Measurements from ENCODE around the gene DES. TPM values are rescaled to one million over a fixed set of nuclear protein-coding genes. Genes with fewer than 3 reads are reported as not detected.
A peak's percentile ranks its signal among the peaks of the same experiment; 100 is the strongest.

DES gene
- total RNA-seq, 2 donors from 2014 or later, result 1.1 to 3.5 TPM

DNA sequence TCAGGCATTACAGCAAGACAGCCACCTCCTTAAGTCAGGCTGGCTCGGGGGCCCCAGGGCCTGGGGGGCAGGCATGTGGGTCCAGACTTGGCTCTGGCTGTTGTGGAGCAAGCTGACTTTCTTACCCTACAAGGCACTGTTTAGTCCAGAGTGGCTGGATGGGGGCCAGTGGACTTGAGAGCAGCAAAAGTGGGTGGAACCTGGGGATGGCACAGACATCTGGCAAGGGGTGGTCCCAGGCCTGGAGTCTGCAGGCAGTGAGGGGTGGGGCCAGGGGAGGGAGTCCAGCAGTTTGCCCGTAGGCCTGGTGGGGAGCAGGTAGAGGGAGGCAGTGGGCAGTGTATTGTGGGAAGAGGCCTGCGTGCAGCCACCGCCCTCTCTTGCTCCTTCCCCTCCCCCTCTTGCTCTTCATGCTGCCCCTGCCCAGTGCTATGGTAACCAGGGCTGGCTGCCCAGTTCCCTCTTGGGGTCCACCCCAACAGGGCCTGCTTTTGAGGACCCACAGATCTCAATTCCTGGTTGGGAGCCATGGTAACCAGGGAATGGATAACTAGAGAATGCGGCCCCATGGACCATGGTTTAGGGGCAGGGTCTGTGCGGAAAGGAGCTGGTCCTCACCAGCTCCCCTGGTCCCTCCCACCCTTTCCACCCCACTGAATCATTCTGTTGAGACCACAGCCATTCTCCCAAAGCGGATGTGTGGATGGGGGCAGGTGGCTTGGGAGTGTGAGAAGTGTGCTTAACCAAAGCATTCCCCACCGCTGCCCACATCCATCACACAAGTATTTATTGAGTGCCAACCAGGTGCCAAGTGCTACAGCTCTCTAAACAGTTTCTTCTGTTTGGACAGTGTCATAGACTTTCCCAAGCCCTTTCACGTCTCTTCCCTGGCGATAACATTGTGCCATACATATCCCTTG, 35.8 kb downstream of the DES start:
- Histone ChIP-seq H3K27ac (ENCODE audit: low read depth, low read length) (no peak overlapping the region), H3K27me3 (ENCODE audit: control insufficient read depth, insufficient read depth, low read length, poor library complexity, severe bottlenecking) (no peaks in the 10 kb centered on the region), H3K4me3 (ENCODE audit: low read length) (no peak overlapping the region), H3K4me1 (ENCODE audit: control insufficient read depth, insufficient read depth, low read length) (peaks cover 3% of the 10 kb centered on the region), H3K9ac (ENCODE audit: extremely low read depth, low read length, poor library complexity, severe bottlenecking) (no peak overlapping the region), H3K9me3 (ENCODE audit: control insufficient read depth, low read length) (no peaks in the 10 kb centered on the region), H3K36me3 (ENCODE audit: control insufficient read depth, insufficient read depth, low read length) (no peaks in the 10 kb centered on the region)
- Mint-ChIP-seq H3K27me3 (ENCODE audit: insufficient read depth) (peaks cover 67% of the 10 kb centered on the region), H3K27ac (no peak overlapping the region), H3K4me1 (peaks cover 8% of the 10 kb centered on the region), H3K4me3 (no peak overlapping the region), H3K36me3 (ENCODE audit: low read depth) (no peaks in the 10 kb centered on the region), H3K9me3 (no peaks in the 10 kb centered on the region)
- 91 to 94% methylated on average over 4 to 9 of the region's 10 CpGs for WGBS, 2 experiments (ENCODE audit: insufficient coverage in 1 of 2, insufficient read length in 1 of 2)
- peak; percentile 59 for DNase-seq
- TF ChIP-seq, protein P1, sequence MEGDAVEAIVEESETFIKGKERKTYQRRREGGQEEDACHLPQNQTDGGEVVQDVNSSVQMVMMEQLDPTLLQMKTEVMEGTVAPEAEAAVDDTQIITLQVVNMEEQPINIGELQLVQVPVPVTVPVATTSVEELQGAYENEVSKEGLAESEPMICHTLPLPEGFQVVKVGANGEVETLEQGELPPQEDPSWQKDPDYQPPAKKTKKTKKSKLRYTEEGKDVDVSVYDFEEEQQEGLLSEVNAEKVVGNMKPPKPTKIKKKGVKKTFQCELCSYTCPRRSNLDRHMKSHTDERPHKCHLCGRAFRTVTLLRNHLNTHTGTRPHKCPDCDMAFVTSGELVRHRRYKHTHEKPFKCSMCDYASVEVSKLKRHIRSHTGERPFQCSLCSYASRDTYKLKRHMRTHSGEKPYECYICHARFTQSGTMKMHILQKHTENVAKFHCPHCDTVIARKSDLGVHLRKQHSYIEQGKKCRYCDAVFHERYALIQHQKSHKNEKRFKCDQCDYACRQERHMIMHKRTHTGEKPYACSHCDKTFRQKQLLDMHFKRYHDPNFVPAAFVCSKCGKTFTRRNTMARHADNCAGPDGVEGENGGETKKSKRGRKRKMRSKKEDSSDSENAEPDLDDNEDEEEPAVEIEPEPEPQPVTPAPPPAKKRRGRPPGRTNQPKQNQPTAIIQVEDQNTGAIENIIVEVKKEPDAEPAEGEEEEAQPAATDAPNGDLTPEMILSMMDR (conservative IDR thresholded peaks at IDR 0.05), result no peak

DNA sequence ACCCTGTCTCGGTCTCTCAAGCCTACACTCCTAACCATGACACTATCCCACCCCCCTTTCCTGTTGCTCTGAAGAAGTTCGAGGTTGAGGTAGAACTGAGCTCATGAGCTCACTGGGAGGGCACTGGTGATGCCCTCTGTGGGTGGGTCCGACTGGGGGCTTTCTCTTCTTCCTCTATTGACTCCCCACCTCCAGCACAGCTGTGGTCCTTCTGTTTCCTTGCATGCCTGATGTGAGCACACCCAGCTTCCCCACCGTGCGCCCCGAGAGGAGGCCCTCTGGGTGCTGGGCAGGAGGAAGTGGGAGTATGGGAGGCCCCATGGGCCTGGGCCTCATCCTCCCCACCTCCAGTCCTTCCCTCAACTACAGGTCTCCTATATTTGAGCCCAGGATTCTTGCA, 37.4 kb downstream of the DES start:
- TF ChIP-seq, protein P1 (conservative IDR thresholded peaks at IDR 0.05), result no peak
- Histone ChIP-seq H3K27me3 (ENCODE audit: control insufficient read depth, insufficient read depth, low read length, poor library complexity, severe bottlenecking) (no peaks in the 10 kb centered on the region), H3K27ac (ENCODE audit: low read depth, low read length) (no peak overlapping the region), H3K4me3 (ENCODE audit: low read length) (no peak overlapping the region), H3K9me3 (ENCODE audit: control insufficient read depth, low read length) (no peaks in the 10 kb centered on the region), H3K36me3 (ENCODE audit: control insufficient read depth, insufficient read depth, low read length) (no peaks in the 10 kb centered on the region), H3K4me1 (ENCODE audit: control insufficient read depth, insufficient read depth, low read length) (peaks cover 12% of the 10 kb centered on the region), H3K9ac (ENCODE audit: extremely low read depth, low read length, poor library complexity, severe bottlenecking) (no peak overlapping the region)
- peaks cover 15% of the 10 kb centered on the region for H3K4me1 Mint-ChIP-seq
- no peak for DNase-seq
- peaks cover 50% of the 10 kb centered on the region for H3K27me3 Mint-ChIP-seq (ENCODE audit: insufficient read depth)
- no peaks in the 10 kb centered on the region for H3K9me3 Mint-ChIP-seq
- 93 to 94% methylated on average over 3 to 6 of the region's 6 CpGs for WGBS, 2 experiments (ENCODE audit: insufficient coverage in 1 of 2, insufficient read length in 1 of 2)
- no peak overlapping the region for H3K4me3 Mint-ChIP-seq
- no peaks in the 10 kb centered on the region for H3K36me3 Mint-ChIP-seq (ENCODE audit: low read depth)
- H3K27ac Mint-ChIP-seq, result no peak overlapping the region

DNA sequence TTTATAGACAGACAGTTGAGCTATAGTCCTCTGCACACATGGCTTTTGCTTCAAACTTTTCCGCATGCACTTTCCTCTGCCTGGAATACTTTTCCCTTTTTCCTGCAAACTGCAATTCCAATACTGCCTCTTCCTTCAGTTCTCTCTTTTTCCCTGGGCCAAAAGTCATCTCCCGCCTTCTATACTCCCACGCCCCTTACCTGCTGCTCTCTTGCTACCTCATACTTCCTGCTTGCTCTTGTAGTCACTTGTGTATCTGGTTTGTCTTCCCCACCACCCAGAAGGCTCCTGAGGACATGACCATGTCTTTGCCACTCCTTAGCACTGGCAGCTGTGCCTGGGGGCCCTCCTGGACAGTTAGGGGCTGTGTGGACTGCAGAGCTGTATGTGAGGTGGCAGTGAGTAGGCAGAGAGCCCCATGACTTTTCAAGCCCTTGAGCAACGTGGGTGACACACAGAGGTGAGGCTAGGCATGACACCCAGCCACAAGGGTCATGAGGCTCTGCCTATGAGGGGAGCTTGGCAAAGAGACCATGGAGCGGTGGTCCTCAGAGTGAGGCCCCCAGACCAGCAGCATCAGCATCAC, 39.7 kb downstream of the DES start:
- Mint-ChIP-seq H3K4me3 (no peak overlapping the region), H3K27ac (no peak overlapping the region), H3K36me3 (ENCODE audit: low read depth) (peaks cover 2% of the 10 kb centered on the region), H3K9me3 (no peaks in the 10 kb centered on the region), H3K4me1 (peaks cover 20% of the 10 kb centered on the region), H3K27me3 (ENCODE audit: insufficient read depth) (peaks cover 29% of the 10 kb centered on the region)
- H3K9ac ChIP-seq (ENCODE audit: extremely low read depth, low read length, poor library complexity, severe bottlenecking), result no peak overlapping the region
- H3K27ac ChIP-seq (ENCODE audit: low read depth, low read length), result no peak overlapping the region
- no peak overlapping the region for H3K4me3 ChIP-seq (ENCODE audit: low read length)
- 68 to 78% methylated on average over 4 to 5 of the region's 5 CpGs for WGBS, 2 experiments (ENCODE audit: insufficient coverage in 1 of 2, insufficient read length in 1 of 2)
- peak; percentile 79 for DNase-seq
- no peaks in the 10 kb centered on the region for H3K9me3 ChIP-seq (ENCODE audit: control insufficient read depth, low read length)
- H3K36me3 ChIP-seq (ENCODE audit: control insufficient read depth, insufficient read depth, low read length), result no peaks in the 10 kb centered on the region
- TF ChIP-seq, protein P1 (conservative IDR thresholded peaks at IDR 0.05), result peak; percentile 65
- H3K27me3 ChIP-seq (ENCODE audit: control insufficient read depth, insufficient read depth, low read length, poor library complexity, severe bottlenecking), result no peaks in the 10 kb centered on the region
- peaks cover 12% of the 10 kb centered on the region for H3K4me1 ChIP-seq (ENCODE audit: control insufficient read depth, insufficient read depth, low read length)

Measured in endodermal cell (in vitro differentiated cells).